ENCODE results near the gene TNIP2. TPM values are rescaled to one million over a fixed set of nuclear protein-coding genes. Genes with fewer than 3 reads are reported as not detected.

TNIP2 gene
- total RNA-seq, 1 donor: 41.9 TPM

DNA sequence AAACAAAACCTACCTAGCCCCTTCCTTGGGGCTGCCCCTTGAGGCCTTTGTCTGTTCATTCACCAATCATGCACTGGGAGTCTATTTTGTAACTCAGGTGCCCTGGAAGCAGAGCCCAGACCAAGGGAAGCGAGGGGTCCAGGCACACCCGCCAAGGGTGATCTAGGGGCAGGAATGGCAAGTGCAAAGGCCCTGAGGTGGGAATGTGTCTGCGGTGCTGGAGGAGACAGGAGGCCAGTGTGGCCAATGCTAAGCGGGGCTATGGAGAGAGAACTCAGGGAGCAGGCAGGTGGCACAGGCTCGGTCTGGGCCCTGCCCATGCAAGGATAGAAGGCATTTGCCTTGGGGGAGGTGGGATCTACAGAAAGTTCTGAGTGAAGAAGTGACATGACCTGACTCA, 33.2 kb upstream of the TNIP2 start:
- H3K4me3 ChIP-seq (ENCODE audit: low read depth, low read length): no peak overlapping the region
- no peak for TF ChIP-seq CTCF (IDR thresholded peaks at IDR 0.05; ENCODE audit: insufficient read depth, low read depth, low read length)
- DNase-seq (ENCODE audit: low read depth): no peak

- no peak for DNase-seq (ENCODE audit: low read depth)
- no peak overlapping the region for H3K4me3 ChIP-seq (ENCODE audit: low read depth, low read length)
- TF ChIP-seq CTCF (IDR thresholded peaks at IDR 0.05; ENCODE audit: insufficient read depth, low read depth, low read length): no peak
Measured at GRCh38 chr4:2788532-2789103, 32.5 kb upstream of the TNIP2 start.

DNA sequence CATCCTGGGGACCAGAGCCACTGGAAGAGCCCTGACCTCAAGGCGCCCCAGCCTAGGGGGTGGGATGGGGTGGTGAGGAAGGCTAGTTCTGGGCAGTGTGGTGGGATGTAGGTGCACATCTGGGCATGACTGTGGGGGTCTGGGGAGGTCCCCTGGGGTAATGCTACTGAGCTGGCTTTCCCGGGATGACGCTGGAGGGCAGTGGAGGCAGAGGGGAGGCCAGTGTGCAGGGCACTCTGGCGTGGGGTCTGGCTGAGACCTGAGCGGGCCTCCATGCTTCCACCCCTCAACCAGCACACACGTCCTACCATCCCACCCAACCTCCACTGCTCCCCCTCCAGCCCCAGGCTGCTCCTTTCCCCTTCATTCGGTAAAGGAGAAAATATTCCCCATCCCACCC, 32.0 kb upstream of the TNIP2 start:
- no peak for TF ChIP-seq CTCF (IDR thresholded peaks at IDR 0.05; ENCODE audit: insufficient read depth, low read depth, low read length)
- H3K4me3 ChIP-seq (ENCODE audit: low read depth, low read length): no peak overlapping the region
- no peak for DNase-seq (ENCODE audit: low read depth)

DNA sequence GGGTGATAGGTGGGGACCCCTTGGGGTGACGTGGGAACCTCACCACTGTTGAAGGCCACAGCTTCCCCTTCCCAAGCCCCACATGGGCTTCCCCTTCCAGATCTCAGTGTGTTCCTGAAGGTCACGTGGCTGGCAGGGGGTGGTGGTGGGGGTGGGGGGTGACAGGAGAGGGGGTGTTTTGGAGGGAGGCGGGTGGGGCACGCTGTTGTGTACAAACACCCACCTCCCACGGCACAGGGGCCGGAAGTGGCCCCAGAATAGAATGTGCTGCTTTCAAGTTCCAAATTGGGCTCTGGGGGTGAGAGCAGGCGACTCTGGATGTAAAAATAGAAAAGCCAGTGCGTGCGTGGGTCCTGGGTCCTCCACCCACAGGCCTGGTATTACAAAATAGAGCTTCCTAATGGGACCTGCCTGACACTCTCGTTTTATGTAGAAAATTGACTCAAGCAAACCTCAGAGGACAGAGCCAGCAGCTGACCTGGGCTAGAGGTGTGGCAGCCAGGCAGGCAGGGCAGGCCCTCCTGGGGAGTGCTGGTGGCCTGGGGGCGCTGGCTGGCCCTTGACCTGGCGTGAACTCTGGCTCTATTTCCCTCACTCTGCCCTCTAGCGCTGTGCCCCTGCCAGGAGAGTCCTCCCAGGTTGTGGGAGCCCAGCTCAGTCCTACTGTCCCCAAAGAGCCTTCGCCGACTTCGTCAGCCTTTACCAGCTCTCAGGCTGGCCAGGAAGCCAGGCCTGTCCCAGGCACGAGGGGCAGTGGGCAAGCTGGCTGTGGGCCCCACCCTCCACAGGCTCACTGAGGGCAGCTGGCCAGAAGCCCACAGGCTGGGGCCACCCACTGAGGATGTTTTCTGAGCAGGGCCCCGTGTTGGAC, 31.3 kb upstream of the TNIP2 start:
- H3K4me3 ChIP-seq (ENCODE audit: low read depth, low read length): no peak overlapping the region
- no peak for DNase-seq (ENCODE audit: low read depth)
- no peak for TF ChIP-seq CTCF (IDR thresholded peaks at IDR 0.05; ENCODE audit: insufficient read depth, low read depth, low read length)

DNA sequence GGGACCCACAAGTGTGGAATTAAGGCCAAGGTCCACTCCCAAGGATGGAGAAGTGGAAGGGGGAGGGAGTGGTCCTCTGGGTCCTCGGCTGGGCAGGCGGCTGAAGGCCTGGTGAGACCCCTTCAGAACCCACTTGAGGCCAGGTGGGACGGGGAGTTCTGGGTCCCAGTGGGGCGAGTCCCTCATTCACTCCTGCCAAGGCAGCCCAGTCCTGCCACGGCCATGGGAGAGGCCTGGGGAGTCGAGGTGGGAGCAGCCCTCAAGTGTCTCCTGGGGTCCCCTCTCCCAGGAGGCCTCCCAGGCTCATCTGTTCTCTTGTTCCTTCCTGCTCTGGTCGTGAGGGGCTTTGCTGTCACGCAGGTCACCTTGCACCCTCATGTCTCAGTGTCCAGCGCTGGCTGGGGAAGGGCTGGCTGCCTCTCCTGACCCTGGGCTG, 30.7 kb upstream of the TNIP2 start:
- DNase-seq (ENCODE audit: low read depth): no peak
- H3K4me3 ChIP-seq (ENCODE audit: low read depth, low read length): no peak overlapping the region
- no peak for TF ChIP-seq CTCF (IDR thresholded peaks at IDR 0.05; ENCODE audit: insufficient read depth, low read depth, low read length)

GRCh38 chr4:2786152-2786671, 30.1 kb upstream of the TNIP2 start:
- DNase-seq (ENCODE audit: low read depth): no peak
- no peak overlapping the region for H3K4me3 ChIP-seq (ENCODE audit: low read depth, low read length)
- no peak for TF ChIP-seq CTCF (IDR thresholded peaks at IDR 0.05; ENCODE audit: insufficient read depth, low read depth, low read length)

Data from fibroblast of villous mesenchyme (primary cell).